HepG2 (cell line): ENCODE measurements around the gene KLC4. TPM values are rescaled to one million over a fixed set of nuclear protein-coding genes. Genes with fewer than 3 reads are reported as not detected.

Experiments used
- ELF1 ChIP-seq: sonication (generic); formaldehyde crosslinking; IDR thresholded peaks from 2 replicates; pipeline ENCODE4 v1.4.0; 2020; ENCODE audit warnings: missing genetic modification reagents
- EP300 ChIP-seq, 3 experiments: sonication (generic) in 1 of 3; formaldehyde crosslinking in 1 of 3; IDR thresholded peaks; 2 replicates each; pipeline versions ENCODE4 v1.5.1 to v1.6.1; 2011 to 2020; ENCODE audit warnings: low read depth in 2 of 3, low read length in 2 of 3, borderline replicate concordance in 1 of 3, improper control_type of control experiment in 1 of 3, mild to moderate bottlenecking in 1 of 3, missing genetic modification reagents in 1 of 3, moderate library complexity in 1 of 3
- FOSL1 ChIP-seq: sonication (generic); formaldehyde crosslinking; IDR thresholded peaks from 2 replicates; pipeline ENCODE4 v1.9.0; 2021; ENCODE audit warnings: missing genetic modification reagents, borderline replicate concordance
- FOXM1 ChIP-seq: sonication (generic); formaldehyde crosslinking; IDR thresholded peaks from 2 replicates; pipeline ENCODE4 v1.5.0; 2020; ENCODE audit warnings: missing genetic modification reagents
- IRX3 ChIP-seq: sonication (generic); formaldehyde crosslinking; IDR thresholded peaks from 2 replicates; pipeline ENCODE4 v1.8.1; 2023; ENCODE audit warnings: mild to moderate bottlenecking, low read depth, missing genetic modification reagents, borderline replicate concordance
- NCOA5 ChIP-seq: sonication (generic); formaldehyde crosslinking; IDR thresholded peaks from 2 replicates; pipeline ENCODE4 v1.4.0; 2020; ENCODE audit warnings: missing genetic modification reagents
- TAF1 ChIP-seq: sonication (generic); formaldehyde crosslinking; IDR thresholded peaks from 2 replicates; pipeline ENCODE4 v1.4.0; 2020; ENCODE audit warnings: missing genetic modification reagents
- TEAD3 ChIP-seq: optimal IDR thresholded peaks from 2 replicates; pipeline ENCODE3; 2016; ENCODE audit warnings: borderline replicate concordance
- ZNF441 ChIP-seq: sonication (generic); formaldehyde crosslinking; IDR thresholded peaks from 2 replicates; pipeline ENCODE4 v1.7.0; 2021; ENCODE audit warnings: missing genetic modification reagents, borderline replicate concordance
- ZSCAN25 ChIP-seq: sonication (generic); formaldehyde crosslinking; IDR thresholded peaks from 2 replicates; pipeline ENCODE4 v1.8.0; 2022; ENCODE audit warnings: mild to moderate bottlenecking, missing genetic modification reagents
- polyA plus RNA-seq, 8 experiments: library from polyadenylated mRNA; depleted of rRNA in 3 of 8; stranded (reverse) in 7 of 8; unstranded in 1 of 8; fragments of >200 nt; fragmentation: Illumina TruSeq in 4 of 8; extraction: Trizol in 4 of 8; gene quantifications; 2 replicates each; pipeline versions ENCODE4 v1.2.1 to v1.2.3, GENCODE V29; 2011 to 2016; ENCODE audit warnings: low read depth in 4 of 8, missing spikeins in 1 of 8, mixed read lengths in 1 of 8; ENCODE audit not compliant: insufficient read depth in 1 of 8
- total RNA-seq, 5 experiments: library from RNA; depleted of rRNA; stranded (reverse); fragments of >200 nt; fragmentation: Illumina TruSeq; extraction: Trizol; gene quantifications; 2 replicates each; pipeline ENCODE4 v1.2.3, GENCODE V29; 2016; ENCODE audit warnings: low read depth in 1 of 5
- TF ChIP-seq, protein P1 (sequence below): sonication (generic); formaldehyde crosslinking; IDR thresholded peaks from 2 replicates; pipeline ENCODE4 v1.5.0; 2020; ENCODE audit warnings: missing genetic modification reagents, mild to moderate bottlenecking, borderline replicate concordance
- TF ChIP-seq, protein P2 (sequence below): sonication (generic); formaldehyde crosslinking; IDR thresholded peaks from 2 replicates; pipeline ENCODE4 v1.4.0; 2020; ENCODE audit warnings: missing genetic modification reagents
- TF ChIP-seq, protein P3 (sequence below): sonication (generic); formaldehyde crosslinking; IDR thresholded peaks from 2 replicates; pipeline ENCODE4 v1.5.1; 2020; ENCODE audit warnings: mild to moderate bottlenecking, missing genetic modification reagents, moderate library complexity
- TF ChIP-seq, protein P4 (sequence below): sonication (generic); formaldehyde crosslinking; IDR thresholded peaks from 2 replicates; pipeline ENCODE4 v1.5.1; 2020; ENCODE audit warnings: mild to moderate bottlenecking, missing genetic modification reagents

Gene KLC4
- total and polyA plus RNA-seq, 2 of the 13 experiments (the other 11 are each of a cell fraction or from before 2014, with no cell fraction given) = 45.4 to 70.4 TPM

DNA sequence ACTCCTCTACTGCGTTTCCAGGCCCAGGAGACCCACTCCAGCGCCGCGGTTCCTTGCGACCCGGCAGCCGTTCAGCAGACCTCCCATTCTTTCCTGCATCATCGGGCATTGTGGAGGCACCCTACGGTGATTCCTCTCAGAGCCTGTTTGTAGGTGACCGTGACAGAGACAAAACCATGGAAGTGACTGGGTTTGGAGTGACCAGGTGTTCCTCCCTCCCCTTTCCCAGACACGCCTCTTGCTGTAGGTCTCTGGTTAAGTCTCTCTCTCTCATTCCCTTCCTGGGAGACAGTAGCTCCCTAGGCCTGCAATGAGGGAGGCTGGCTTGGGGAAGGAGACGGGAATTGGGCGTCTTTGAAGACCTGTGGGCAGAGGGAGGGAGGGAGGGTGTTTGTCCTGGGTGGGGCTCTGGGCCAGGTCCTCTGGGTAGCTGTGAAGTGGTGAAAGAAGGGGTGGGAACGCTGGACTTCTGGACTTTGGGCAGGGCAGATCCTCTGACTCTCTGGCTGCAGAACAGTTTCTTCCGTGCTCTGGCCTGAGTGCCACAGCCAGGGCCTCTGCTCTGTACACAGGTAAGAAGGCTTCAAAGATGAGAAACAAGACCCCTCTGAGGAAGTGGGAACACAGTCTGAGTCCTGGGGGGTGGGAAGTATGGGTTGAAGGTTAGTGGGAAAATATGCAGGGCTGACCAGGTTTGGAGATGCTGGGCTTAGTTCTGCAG lies 763 bp downstream of the KLC4 start (continued):
- 0 out of 2 replicates have a peak, but pooled peaks have one; percentile 21 for TF ChIP-seq IRX3 (CRISPR knock-in tag)
- peak; percentile 62; the same call in 1 of the 2 replicates for TF ChIP-seq ELF1 (CRISPR knock-in tag)
- TF ChIP-seq FOXM1 (CRISPR knock-in tag) = no peak
- TF ChIP-seq NCOA5 (CRISPR knock-in tag) = no peak
- TF ChIP-seq, protein P1, sequence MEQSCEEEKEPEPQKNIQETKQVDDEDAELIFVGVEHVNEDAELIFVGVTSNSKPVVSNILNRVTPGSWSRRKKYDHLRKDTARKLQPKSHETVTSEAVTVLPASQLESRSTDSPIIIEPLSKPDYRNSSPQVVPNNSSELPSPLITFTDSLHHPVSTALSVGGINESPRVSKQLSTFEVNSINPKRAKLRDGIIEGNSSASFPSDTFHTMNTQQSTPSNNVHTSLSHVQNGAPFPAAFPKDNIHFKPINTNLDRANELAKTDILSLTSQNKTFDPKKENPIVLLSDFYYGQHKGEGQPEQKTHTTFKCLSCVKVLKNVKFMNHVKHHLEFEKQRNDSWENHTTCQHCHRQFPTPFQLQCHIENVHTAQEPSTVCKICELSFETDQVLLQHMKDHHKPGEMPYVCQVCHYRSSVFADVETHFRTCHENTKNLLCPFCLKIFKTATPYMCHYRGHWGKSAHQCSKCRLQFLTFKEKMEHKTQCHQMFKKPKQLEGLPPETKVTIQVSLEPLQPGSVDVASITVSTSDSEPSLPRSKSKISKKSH (CRISPR knock-in tag) = peak; percentile 55; the same call in 1 of the 2 replicates
- TF ChIP-seq, protein P2, sequence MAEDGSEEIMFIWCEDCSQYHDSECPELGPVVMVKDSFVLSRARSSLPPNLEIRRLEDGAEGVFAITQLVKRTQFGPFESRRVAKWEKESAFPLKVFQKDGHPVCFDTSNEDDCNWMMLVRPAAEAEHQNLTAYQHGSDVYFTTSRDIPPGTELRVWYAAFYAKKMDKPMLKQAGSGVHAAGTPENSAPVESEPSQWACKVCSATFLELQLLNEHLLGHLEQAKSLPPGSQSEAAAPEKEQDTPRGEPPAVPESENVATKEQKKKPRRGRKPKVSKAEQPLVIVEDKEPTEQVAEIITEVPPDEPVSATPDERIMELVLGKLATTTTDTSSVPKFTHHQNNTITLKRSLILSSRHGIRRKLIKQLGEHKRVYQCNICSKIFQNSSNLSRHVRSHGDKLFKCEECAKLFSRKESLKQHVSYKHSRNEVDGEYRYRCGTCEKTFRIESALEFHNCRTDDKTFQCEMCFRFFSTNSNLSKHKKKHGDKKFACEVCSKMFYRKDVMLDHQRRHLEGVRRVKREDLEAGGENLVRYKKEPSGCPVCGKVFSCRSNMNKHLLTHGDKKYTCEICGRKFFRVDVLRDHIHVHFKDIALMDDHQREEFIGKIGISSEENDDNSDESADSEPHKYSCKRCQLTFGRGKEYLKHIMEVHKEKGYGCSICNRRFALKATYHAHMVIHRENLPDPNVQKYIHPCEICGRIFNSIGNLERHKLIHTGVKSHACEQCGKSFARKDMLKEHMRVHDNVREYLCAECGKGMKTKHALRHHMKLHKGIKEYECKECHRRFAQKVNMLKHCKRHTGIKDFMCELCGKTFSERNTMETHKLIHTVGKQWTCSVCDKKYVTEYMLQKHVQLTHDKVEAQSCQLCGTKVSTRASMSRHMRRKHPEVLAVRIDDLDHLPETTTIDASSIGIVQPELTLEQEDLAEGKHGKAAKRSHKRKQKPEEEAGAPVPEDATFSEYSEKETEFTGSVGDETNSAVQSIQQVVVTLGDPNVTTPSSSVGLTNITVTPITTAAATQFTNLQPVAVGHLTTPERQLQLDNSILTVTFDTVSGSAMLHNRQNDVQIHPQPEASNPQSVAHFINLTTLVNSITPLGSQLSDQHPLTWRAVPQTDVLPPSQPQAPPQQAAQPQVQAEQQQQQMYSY (CRISPR knock-in tag) = no peak
- TF ChIP-seq, protein P3, sequence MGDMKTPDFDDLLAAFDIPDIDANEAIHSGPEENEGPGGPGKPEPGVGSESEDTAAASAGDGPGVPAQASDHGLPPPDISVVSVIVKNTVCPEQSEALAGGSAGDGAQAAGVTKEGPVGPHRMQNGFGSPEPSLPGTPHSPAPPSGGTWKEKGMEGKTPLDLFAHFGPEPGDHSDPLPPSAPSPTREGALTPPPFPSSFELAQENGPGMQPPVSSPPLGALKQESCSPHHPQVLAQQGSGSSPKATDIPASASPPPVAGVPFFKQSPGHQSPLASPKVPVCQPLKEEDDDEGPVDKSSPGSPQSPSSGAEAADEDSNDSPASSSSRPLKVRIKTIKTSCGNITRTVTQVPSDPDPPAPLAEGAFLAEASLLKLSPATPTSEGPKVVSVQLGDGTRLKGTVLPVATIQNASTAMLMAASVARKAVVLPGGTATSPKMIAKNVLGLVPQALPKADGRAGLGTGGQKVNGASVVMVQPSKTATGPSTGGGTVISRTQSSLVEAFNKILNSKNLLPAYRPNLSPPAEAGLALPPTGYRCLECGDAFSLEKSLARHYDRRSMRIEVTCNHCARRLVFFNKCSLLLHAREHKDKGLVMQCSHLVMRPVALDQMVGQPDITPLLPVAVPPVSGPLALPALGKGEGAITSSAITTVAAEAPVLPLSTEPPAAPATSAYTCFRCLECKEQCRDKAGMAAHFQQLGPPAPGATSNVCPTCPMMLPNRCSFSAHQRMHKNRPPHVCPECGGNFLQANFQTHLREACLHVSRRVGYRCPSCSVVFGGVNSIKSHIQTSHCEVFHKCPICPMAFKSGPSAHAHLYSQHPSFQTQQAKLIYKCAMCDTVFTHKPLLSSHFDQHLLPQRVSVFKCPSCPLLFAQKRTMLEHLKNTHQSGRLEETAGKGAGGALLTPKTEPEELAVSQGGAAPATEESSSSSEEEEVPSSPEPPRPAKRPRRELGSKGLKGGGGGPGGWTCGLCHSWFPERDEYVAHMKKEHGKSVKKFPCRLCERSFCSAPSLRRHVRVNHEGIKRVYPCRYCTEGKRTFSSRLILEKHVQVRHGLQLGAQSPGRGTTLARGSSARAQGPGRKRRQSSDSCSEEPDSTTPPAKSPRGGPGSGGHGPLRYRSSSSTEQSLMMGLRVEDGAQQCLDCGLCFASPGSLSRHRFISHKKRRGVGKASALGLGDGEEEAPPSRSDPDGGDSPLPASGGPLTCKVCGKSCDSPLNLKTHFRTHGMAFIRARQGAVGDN = peak; percentile 59
- peak; percentile 67 for TF ChIP-seq TEAD3
- peak; percentile 57; the same call in 1 of the 2 replicates for TF ChIP-seq ZNF441
- peak; percentile 98 for TF ChIP-seq ZSCAN25 (CRISPR knock-in tag)
- no peak for TF ChIP-seq FOSL1
- TF ChIP-seq TAF1 (CRISPR knock-in tag) = peak; percentile 68; the same call in 1 of the 2 replicates
- TF ChIP-seq EP300 (IDR thresholded peaks at IDR 0.05; ENCODE audit: low read depth in 2 of 2, low read length in 2 of 2) = 0 out of 4 replicates have a peak, but pooled peaks have one; percentile 6 to 28
- no peak; the same call in 1 of the 2 replicates for TF ChIP-seq EP300 (CRISPR knock-in tag; IDR thresholded peaks at IDR 0.05; ENCODE audit: borderline replicate concordance)
- TF ChIP-seq, protein P4, sequence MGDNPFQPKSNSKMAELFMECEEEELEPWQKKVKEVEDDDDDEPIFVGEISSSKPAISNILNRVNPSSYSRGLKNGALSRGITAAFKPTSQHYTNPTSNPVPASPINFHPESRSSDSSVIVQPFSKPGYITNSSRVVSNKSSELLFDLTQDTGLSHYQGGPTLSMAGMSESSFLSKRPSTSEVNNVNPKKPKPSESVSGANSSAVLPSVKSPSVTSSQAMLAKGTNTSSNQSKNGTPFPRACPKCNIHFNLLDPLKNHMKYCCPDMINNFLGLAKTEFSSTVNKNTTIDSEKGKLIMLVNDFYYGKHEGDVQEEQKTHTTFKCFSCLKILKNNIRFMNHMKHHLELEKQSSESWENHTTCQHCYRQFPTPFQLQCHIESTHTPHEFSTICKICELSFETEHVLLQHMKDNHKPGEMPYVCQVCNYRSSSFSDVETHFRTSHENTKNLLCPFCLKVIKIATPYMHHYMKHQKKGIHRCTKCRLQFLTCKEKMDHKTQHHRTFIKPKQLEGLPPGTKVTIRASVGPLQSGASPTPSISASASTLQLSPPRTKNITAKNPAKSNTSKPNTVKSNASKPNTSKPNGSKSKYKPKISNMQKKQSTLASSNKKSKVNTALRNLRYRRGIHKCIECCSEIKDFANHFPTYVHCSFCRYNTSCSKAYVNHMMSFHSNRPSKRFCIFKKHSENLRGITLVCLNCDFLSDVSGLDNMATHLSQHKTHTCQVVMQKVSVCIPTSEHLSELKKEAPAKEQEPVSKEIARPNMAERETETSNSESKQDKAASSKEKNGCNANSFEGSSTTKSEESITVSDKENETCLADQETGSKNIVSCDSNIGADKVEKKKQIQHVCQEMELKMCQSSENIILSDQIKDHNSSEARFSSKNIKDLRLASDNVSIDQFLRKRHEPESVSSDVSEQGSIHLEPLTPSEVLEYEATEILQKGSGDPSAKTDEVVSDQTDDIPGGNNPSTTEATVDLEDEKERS = peak; percentile 89
